ENCODE results near the gene MAMDC4. TPM values are rescaled to one million over a fixed set of nuclear protein-coding genes. Genes with fewer than 3 reads are reported as not detected.

Gene MAMDC4
- total and polyA plus RNA-seq, 2 of the 13 experiments (the other 11 are each of a cell fraction or from before 2014, with no cell fraction given), result 6.0 to 6.8 TPM

GRCh38 chr9:136881691-136882108 lies 29.6 kb downstream of the MAMDC4 start:
- WGBS (ENCODE audit: low lambda C conversion rate), result 0% methylated on average over 4 of the region's 9 CpGs
- Histone ChIP-seq H3K9me3 (ENCODE audit: low read length) (no peaks in the 10 kb centered on the region), H2AFZ (ENCODE audit: low read length) (no peak overlapping the region), H3K27ac (ENCODE audit: extremely low read length, insufficient read depth, low read length) (peak overlapping the region; percentile 60), H3K9ac (ENCODE audit: insufficient read depth, low read depth, low read length) (peak overlapping the region; percentile 63), H3K4me1 (ENCODE audit: insufficient read depth, low read length) (peaks cover 58% of the 10 kb centered on the region), H3K4me3 (replicated peaks in 1 of 3; ENCODE audit: insufficient read depth in 1 of 3, low read depth in 2 of 3, low read length in 3 of 3) (peak overlapping the region; percentile 56 to 82 (median 60)), H3K79me2 (ENCODE audit: insufficient read depth, low read length) (peaks cover 4% of the 10 kb centered on the region), H4K20me1 (ENCODE audit: insufficient read depth, low read length) (no peaks in the 10 kb centered on the region), H3K36me3 (replicated peaks in 1 of 2; ENCODE audit: control insufficient read depth in 1 of 2, insufficient read depth in 2 of 2, low read length in 2 of 2) (no peaks in the 10 kb centered on the region), H3K27me3 (ENCODE audit: control insufficient read depth in 1 of 2, insufficient read depth in 2 of 2, low read length in 2 of 2) (peaks cover 0 to 2% of the 10 kb centered on the region in 2 experiments; a peak in 3 of 5 replicates), H3K4me2 (ENCODE audit: low read depth, low read length) (peak overlapping the region; percentile 98)
- DNase-seq (ENCODE audit: low spot score) (peak; percentile 52), ATAC-seq (peak; percentile 58), FAIRE-seq (no peak)
- intact Hi-C loops (cut with micrococcal nuclease; ENCODE audit: unreplicated experiment), result loop anchor here (5.0 to 10.0 kb wide), 2 partner anchors 34 to 97 kb away; partner anchors contain the start of gene PHPT1
- BruUV-seq (replicated peaks), result no TSS peak
- ChIA-PET CTCF (ENCODE audit: low intra/inter-chr PET ratio, low total read pairs) (no interaction called here), POLR2A (interaction anchor here (0.9 to 7.1 kb wide), 13 partner anchors 12 to 205 kb away, joined by 3 to 45 read pairs (median 7); partner anchors contain the start of genes AJM1, C8G, EDF1 and FBXW5)
- in situ Hi-C loops (cut with HindIII; ENCODE audit: extremely low pct_ligation_motif_present, low pct_unique_long_range_greater_than_20kb), result no loop called here
- TF ChIP-seq ZNF749 (CRISPR knock-in tag; IDR thresholded peaks at IDR 0.05; ENCODE audit: borderline replicate concordance), result no peak
- TF ChIP-seq MAZ (IDR thresholded peaks at IDR 0.05; ENCODE audit: borderline replicate concordance, low read depth, low read length), result no peak
- TF ChIP-seq MAZ (CRISPR knock-in tag; IDR thresholded peaks at IDR 0.05; ENCODE audit: low read depth), result no peak
- TF ChIP-seq, protein P1, sequence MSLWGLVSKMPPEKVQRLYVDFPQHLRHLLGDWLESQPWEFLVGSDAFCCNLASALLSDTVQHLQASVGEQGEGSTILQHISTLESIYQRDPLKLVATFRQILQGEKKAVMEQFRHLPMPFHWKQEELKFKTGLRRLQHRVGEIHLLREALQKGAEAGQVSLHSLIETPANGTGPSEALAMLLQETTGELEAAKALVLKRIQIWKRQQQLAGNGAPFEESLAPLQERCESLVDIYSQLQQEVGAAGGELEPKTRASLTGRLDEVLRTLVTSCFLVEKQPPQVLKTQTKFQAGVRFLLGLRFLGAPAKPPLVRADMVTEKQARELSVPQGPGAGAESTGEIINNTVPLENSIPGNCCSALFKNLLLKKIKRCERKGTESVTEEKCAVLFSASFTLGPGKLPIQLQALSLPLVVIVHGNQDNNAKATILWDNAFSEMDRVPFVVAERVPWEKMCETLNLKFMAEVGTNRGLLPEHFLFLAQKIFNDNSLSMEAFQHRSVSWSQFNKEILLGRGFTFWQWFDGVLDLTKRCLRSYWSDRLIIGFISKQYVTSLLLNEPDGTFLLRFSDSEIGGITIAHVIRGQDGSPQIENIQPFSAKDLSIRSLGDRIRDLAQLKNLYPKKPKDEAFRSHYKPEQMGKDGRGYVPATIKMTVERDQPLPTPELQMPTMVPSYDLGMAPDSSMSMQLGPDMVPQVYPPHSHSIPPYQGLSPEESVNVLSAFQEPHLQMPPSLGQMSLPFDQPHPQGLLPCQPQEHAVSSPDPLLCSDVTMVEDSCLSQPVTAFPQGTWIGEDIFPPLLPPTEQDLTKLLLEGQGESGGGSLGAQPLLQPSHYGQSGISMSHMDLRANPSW (CRISPR knock-in tag; IDR thresholded peaks at IDR 0.05; ENCODE audit: borderline replicate concordance), result no peak
- 0 out of 2 replicates have a peak, but pooled peaks have one; percentile 25 for TF ChIP-seq ELF3 (CRISPR knock-in tag; IDR thresholded peaks at IDR 0.05)
- TF ChIP-seq IRF9 (CRISPR knock-in tag; IDR thresholded peaks at IDR 0.05; ENCODE audit: borderline replicate concordance), result no peak; the same call in 1 of the 2 replicates
- peak; percentile 16; the same call in 1 of the 2 replicates for TF ChIP-seq ZNF143 (CRISPR knock-in tag; IDR thresholded peaks at IDR 0.05)
- peak; percentile 26; the same call in 1 of the 2 replicates for TF ChIP-seq ZNF280B (CRISPR knock-in tag; IDR thresholded peaks at IDR 0.05; ENCODE audit: borderline replicate concordance)
- TF ChIP-seq RBAK (CRISPR knock-in tag; IDR thresholded peaks at IDR 0.05), result no peak
- TF ChIP-seq ZNF503 (CRISPR knock-in tag; IDR thresholded peaks at IDR 0.05), result no peak
- no peak for TF ChIP-seq ZNF670 (CRISPR knock-in tag; IDR thresholded peaks at IDR 0.05; ENCODE audit: borderline replicate concordance)
- TF ChIP-seq RBFOX2 (IDR thresholded peaks at IDR 0.05; ENCODE audit: low read depth, low read length), result 0 out of 2 replicates have a peak, but pooled peaks have one; percentile 2
- no peak for TF ChIP-seq ZNF784 (CRISPR knock-in tag; IDR thresholded peaks at IDR 0.05; ENCODE audit: borderline replicate concordance)
- no peak for TF ChIP-seq SALL1 (CRISPR knock-in tag; IDR thresholded peaks at IDR 0.05)
- TF ChIP-seq TAF1 (CRISPR knock-in tag; IDR thresholded peaks at IDR 0.05), result no peak
- no peak; the same call in 1 of the 2 replicates for TF ChIP-seq ZBTB7B (CRISPR knock-in tag; IDR thresholded peaks at IDR 0.05)
